Parathyroid adenoma (tissue), 2 donors: ENCODE results near the gene PLPP7.

Experiments
- H2AFZ ChIP-seq: fragments of 300-600 bp; sonication (generic); one replicate; pipeline ENCODE4 v1.7.0; 2017; ENCODE audit warnings: antibody characterized with exemption, mild to moderate bottlenecking
- H3K27ac ChIP-seq: fragments of 300-600 bp; sonication (generic); one replicate; pipeline ENCODE4 v1.7.0; 2017
- H3K27me3 ChIP-seq: fragments of 300-600 bp; sonication (generic); one replicate; pipeline ENCODE4 v1.7.0; 2017; ENCODE audit warnings: low read length; ENCODE audit not compliant: control insufficient read depth, insufficient read depth
- H3K36me3 ChIP-seq: fragments of 300-600 bp; sonication (generic); one replicate; pipeline ENCODE4 v1.7.0; 2017; ENCODE audit warnings: low read length; ENCODE audit not compliant: control insufficient read depth, insufficient read depth
- H3K4me1 ChIP-seq: fragments of 300-600 bp; sonication (generic); one replicate; pipeline ENCODE4 v1.7.0; 2017; ENCODE audit warnings: control low read depth
- H3K4me2 ChIP-seq: fragments of 300-600 bp; sonication (generic); one replicate; pipeline ENCODE4 v1.7.0; 2017; ENCODE audit warnings: low read length
- H3K4me3 ChIP-seq: fragments of 300-600 bp; sonication (generic); one replicate; pipeline ENCODE4 v1.7.0; 2017; ENCODE audit warnings: low read depth, low read length
- H3K79me2 ChIP-seq: fragments of 300-600 bp; sonication (generic); one replicate; pipeline ENCODE4 v1.7.0; 2017; ENCODE audit warnings: control low read depth
- H3K9ac ChIP-seq: fragments of 300-600 bp; sonication (generic); one replicate; pipeline ENCODE4 v1.7.0; 2017; ENCODE audit warnings: mild to moderate bottlenecking
- H3K9me3 ChIP-seq: fragments of 300-600 bp; sonication (generic); one replicate; pipeline ENCODE4 v1.7.0; 2017; ENCODE audit warnings: low read length; ENCODE audit not compliant: control insufficient read depth
- CTCF ChIP-seq: fragments of 300-600 bp; sonication (generic); IDR thresholded peaks from one replicate; pipeline ENCODE4 v1.7.0; 2017; ENCODE audit warnings: antibody characterized with exemption, mild to moderate bottlenecking
- donor health status: primary hyperparathyroidism.

Gene PLPP7

GRCh38 chr9:131307974-131308373, 18.5 kb downstream of the PLPP7 start:
- H3K9me3 ChIP-seq, result no peaks in the 10 kb centered on the region
- no peaks in the 10 kb centered on the region for H3K36me3 ChIP-seq
- H3K4me1 ChIP-seq, result no peaks in the 10 kb centered on the region
- H3K27me3 ChIP-seq, result no peaks in the 10 kb centered on the region
- no peak overlapping the region for H3K27ac ChIP-seq
- no peak for TF ChIP-seq CTCF
- no peak overlapping the region for H3K4me3 ChIP-seq
- no peak overlapping the region for H3K4me2 ChIP-seq
- H3K9ac ChIP-seq, result no peak overlapping the region
- H3K79me2 ChIP-seq, result no peaks in the 10 kb centered on the region
- no peak overlapping the region for H2AFZ ChIP-seq

GRCh38 chr9:131308452-131308851, 18.9 kb downstream of the PLPP7 start:
- H3K9me3 ChIP-seq, result no peaks in the 10 kb centered on the region
- H3K79me2 ChIP-seq, result no peaks in the 10 kb centered on the region
- no peaks in the 10 kb centered on the region for H3K36me3 ChIP-seq
- no peaks in the 10 kb centered on the region for H3K27me3 ChIP-seq
- H2AFZ ChIP-seq, result no peak overlapping the region
- no peak overlapping the region for H3K9ac ChIP-seq
- H3K4me2 ChIP-seq, result no peak overlapping the region
- H3K4me3 ChIP-seq, result no peak overlapping the region
- no peak overlapping the region for H3K27ac ChIP-seq
- no peaks in the 10 kb centered on the region for H3K4me1 ChIP-seq
- no peak for TF ChIP-seq CTCF

GRCh38 chr9:131308906-131309529, 19.5 kb downstream of the PLPP7 start:
- no peaks in the 10 kb centered on the region for H3K4me1 ChIP-seq
- no peak overlapping the region for H3K9ac ChIP-seq
- H3K36me3 ChIP-seq, result no peaks in the 10 kb centered on the region
- no peak for TF ChIP-seq CTCF
- H3K4me3 ChIP-seq, result no peak overlapping the region
- H3K4me2 ChIP-seq, result no peak overlapping the region
- no peaks in the 10 kb centered on the region for H3K79me2 ChIP-seq
- H3K27me3 ChIP-seq, result no peaks in the 10 kb centered on the region
- H3K27ac ChIP-seq, result no peak overlapping the region
- no peak overlapping the region for H2AFZ ChIP-seq
- H3K9me3 ChIP-seq, result no peaks in the 10 kb centered on the region

GRCh38 chr9:131309530-131310276, 20.2 kb downstream of the PLPP7 start:
- Histone ChIP-seq H3K4me1 (no peaks in the 10 kb centered on the region), H3K27me3 (no peaks in the 10 kb centered on the region), H3K4me3 (no peak overlapping the region), H2AFZ (no peak overlapping the region), H3K79me2 (no peaks in the 10 kb centered on the region), H3K36me3 (no peaks in the 10 kb centered on the region), H3K9me3 (no peaks in the 10 kb centered on the region), H3K4me2 (no peak overlapping the region), H3K27ac (no peak overlapping the region), H3K9ac (no peak overlapping the region)
- no peak for TF ChIP-seq CTCF
